ENCODE measurements around the gene HIVEP3. TPM values are rescaled to one million over a fixed set of nuclear protein-coding genes. Genes with fewer than 3 reads are reported as not detected.

HIVEP3 gene
- polyA plus RNA-seq, 1 donor (not counting 4 experiments of a cell fraction or from before 2014, with no cell fraction given): 1.1 TPM

DNA sequence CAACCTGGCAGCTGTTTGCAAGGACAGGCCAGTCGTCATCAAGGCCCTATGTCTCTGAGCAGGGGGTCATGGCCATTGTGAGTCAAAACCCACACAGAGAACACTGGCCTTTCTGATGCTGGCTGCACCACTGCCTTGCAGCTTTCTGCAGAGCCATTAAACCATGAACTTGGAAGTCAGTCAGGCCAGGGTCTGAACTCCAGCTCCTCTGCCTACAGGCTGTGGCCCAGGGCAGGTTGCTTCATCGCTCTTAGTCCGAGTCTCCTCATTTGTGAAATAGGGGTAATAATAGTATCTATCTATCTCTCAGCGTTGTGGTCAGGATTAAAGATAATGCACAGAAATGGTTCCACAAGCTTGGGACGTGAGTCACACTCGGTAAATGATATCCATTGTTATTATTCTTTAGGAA lies 35.8 kb upstream of the HIVEP3 start:
- peak overlapping the region; percentile 70 for H3K4me2 ChIP-seq (ENCODE audit: control insufficient read depth, extremely low read depth, insufficient read depth, low read depth, low read length)
- no peak overlapping the region for H3K9ac ChIP-seq (ENCODE audit: control insufficient read depth, extremely low read depth, insufficient read depth, low read length)
- DNase-seq (ENCODE audit: low read depth, low spot score) (peak; percentile 40), FAIRE-seq (peak; percentile 86)
- H3K4me1 ChIP-seq (ENCODE audit: control insufficient read depth, extremely low read depth, insufficient read depth, low read length): peaks cover 60% of the 10 kb centered on the region
- no peak for TF ChIP-seq EZH2 (IDR thresholded peaks at IDR 0.05; ENCODE audit: low read length)
- TF ChIP-seq, protein P1, sequence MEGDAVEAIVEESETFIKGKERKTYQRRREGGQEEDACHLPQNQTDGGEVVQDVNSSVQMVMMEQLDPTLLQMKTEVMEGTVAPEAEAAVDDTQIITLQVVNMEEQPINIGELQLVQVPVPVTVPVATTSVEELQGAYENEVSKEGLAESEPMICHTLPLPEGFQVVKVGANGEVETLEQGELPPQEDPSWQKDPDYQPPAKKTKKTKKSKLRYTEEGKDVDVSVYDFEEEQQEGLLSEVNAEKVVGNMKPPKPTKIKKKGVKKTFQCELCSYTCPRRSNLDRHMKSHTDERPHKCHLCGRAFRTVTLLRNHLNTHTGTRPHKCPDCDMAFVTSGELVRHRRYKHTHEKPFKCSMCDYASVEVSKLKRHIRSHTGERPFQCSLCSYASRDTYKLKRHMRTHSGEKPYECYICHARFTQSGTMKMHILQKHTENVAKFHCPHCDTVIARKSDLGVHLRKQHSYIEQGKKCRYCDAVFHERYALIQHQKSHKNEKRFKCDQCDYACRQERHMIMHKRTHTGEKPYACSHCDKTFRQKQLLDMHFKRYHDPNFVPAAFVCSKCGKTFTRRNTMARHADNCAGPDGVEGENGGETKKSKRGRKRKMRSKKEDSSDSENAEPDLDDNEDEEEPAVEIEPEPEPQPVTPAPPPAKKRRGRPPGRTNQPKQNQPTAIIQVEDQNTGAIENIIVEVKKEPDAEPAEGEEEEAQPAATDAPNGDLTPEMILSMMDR (optimal IDR thresholded peaks at IDR 0.05 in 1 of 3, IDR thresholded peaks at IDR 0.05 in 1 of 3, conservative IDR thresholded peaks at IDR 0.05 in 1 of 3; ENCODE audit: extremely low read depth in 1 of 3, insufficient read depth in 2 of 3, low read length in 3 of 3): no peak
- H4K20me1 ChIP-seq (ENCODE audit: control insufficient read depth, extremely low read depth, insufficient read depth, low read length): no peaks in the 10 kb centered on the region
- no peaks in the 10 kb centered on the region for H3K9me3 ChIP-seq (ENCODE audit: control insufficient read depth, low read depth, low read length)
- H3K27ac ChIP-seq (ENCODE audit: control insufficient read depth, insufficient read depth, low read length): peak overlapping the region; percentile 84
- H3K36me3 ChIP-seq (ENCODE audit: control insufficient read depth in 2 of 2, extremely low read depth in 1 of 2, insufficient read depth in 2 of 2, low read length in 2 of 2): no peaks in the 10 kb centered on the region
- H2AFZ ChIP-seq (ENCODE audit: control insufficient read depth, low read length): no peak overlapping the region
- H3K27me3 ChIP-seq (ENCODE audit: control insufficient read depth, extremely low read depth, insufficient read depth, low read length): no peaks in the 10 kb centered on the region
- dilution Hi-C loops (cut with MboI; ENCODE audit: extremely low pct_ligation_motif_present, low sequenced_read_pairs): no loop called here
- no peaks in the 10 kb centered on the region for H3K79me2 ChIP-seq (ENCODE audit: control insufficient read depth, insufficient read depth, low read length)
- peak overlapping the region in 2 of 3 experiments; percentile 29 to 47 for H3K4me3 ChIP-seq (ENCODE audit: control insufficient read depth in 2 of 3, extremely low read depth in 1 of 3, insufficient read depth in 2 of 3, low read depth in 1 of 3, low read length in 3 of 3)
- peaks cover 9% of the 10 kb centered on the region for H3K9me1 ChIP-seq (ENCODE audit: control insufficient read depth, extremely low read depth, insufficient read depth, low read length)

DNA sequence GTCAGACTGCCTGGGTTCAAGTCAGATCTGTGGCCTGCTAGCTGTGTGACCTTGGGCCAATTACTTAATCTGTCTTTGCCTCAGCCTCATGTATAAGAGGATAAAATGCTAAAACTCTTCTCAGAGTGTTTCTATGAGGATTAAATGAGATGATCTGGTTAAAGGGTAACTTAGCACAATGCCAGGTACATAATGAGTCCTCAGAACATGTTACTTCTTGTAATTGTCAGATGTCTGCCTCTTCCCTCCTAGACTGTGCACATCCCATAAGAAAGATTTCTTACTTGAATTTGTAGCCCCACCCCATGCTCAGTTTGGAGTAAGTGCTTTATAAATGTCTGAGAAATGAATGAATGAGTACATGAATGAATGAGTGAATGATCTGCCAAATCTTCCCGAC lies 34.6 kb upstream of the HIVEP3 start:
- Histone ChIP-seq H3K79me2 (ENCODE audit: control insufficient read depth, insufficient read depth, low read length) (no peaks in the 10 kb centered on the region), H3K4me1 (ENCODE audit: control insufficient read depth, extremely low read depth, insufficient read depth, low read length) (peaks cover 56% of the 10 kb centered on the region), H3K27ac (ENCODE audit: control insufficient read depth, insufficient read depth, low read length) (no peak overlapping the region), H3K36me3 (ENCODE audit: control insufficient read depth in 2 of 2, extremely low read depth in 1 of 2, insufficient read depth in 2 of 2, low read length in 2 of 2) (no peaks in the 10 kb centered on the region), H3K9me1 (ENCODE audit: control insufficient read depth, extremely low read depth, insufficient read depth, low read length) (peaks cover 9% of the 10 kb centered on the region), H3K4me3 (ENCODE audit: control insufficient read depth in 2 of 3, extremely low read depth in 1 of 3, insufficient read depth in 2 of 3, low read depth in 1 of 3, low read length in 3 of 3) (no peak overlapping the region), H3K9me3 (ENCODE audit: control insufficient read depth, low read depth, low read length) (no peaks in the 10 kb centered on the region), H4K20me1 (ENCODE audit: control insufficient read depth, extremely low read depth, insufficient read depth, low read length) (no peaks in the 10 kb centered on the region), H3K9ac (ENCODE audit: control insufficient read depth, extremely low read depth, insufficient read depth, low read length) (peak overlapping the region; percentile 19), H3K27me3 (ENCODE audit: control insufficient read depth, extremely low read depth, insufficient read depth, low read length) (no peaks in the 10 kb centered on the region), H3K4me2 (ENCODE audit: control insufficient read depth, extremely low read depth, insufficient read depth, low read depth, low read length) (peak overlapping the region; percentile 70), H2AFZ (ENCODE audit: control insufficient read depth, low read length) (no peak overlapping the region)
- peak; percentile 66 for FAIRE-seq
- dilution Hi-C loops (cut with MboI; ENCODE audit: extremely low pct_ligation_motif_present, low sequenced_read_pairs): no loop called here
- TF ChIP-seq, protein P1 (optimal IDR thresholded peaks at IDR 0.05 in 1 of 3, IDR thresholded peaks at IDR 0.05 in 1 of 3, conservative IDR thresholded peaks at IDR 0.05 in 1 of 3; ENCODE audit: extremely low read depth in 1 of 3, insufficient read depth in 2 of 3, low read length in 3 of 3): no peak
- TF ChIP-seq EZH2 (IDR thresholded peaks at IDR 0.05; ENCODE audit: low read length): no peak
- no peak for DNase-seq (ENCODE audit: low read depth, low spot score)

Data from keratinocyte (primary cell).